Measurements from ENCODE around the gene EYS.

The EYS gene

GRCh38 chr6:64973142-64973541, 733.9 kb downstream of the EYS start:
- Histone ChIP-seq H3K9ac (ENCODE audit: low read depth in 1 of 2, low read length in 2 of 2) (no peak overlapping the region), H3K36me3 (ENCODE audit: control insufficient read depth in 1 of 2, insufficient read depth in 2 of 2, low read length in 2 of 2) (no peaks in the 10 kb centered on the region), H3K4me3 (ENCODE audit: low read depth in 1 of 2, low read length in 2 of 2) (no peak overlapping the region), H3K27ac (ENCODE audit: low read depth, low read length) (no peak overlapping the region), H3K4me1 (ENCODE audit: control insufficient read depth in 1 of 2, insufficient read depth in 2 of 2, low read length in 2 of 2) (no peaks in the 10 kb centered on the region), H3K27me3 (ENCODE audit: control insufficient read depth in 1 of 2, insufficient read depth in 2 of 2, low read length in 2 of 2) (no peaks in the 10 kb centered on the region), H3K9me3 (ENCODE audit: control insufficient read depth in 1 of 2, low read length in 2 of 2) (no peaks in the 10 kb centered on the region)

- no peak overlapping the region for H3K9ac ChIP-seq (ENCODE audit: low read depth in 1 of 2, low read length in 2 of 2)
- no peaks in the 10 kb centered on the region for H3K9me3 ChIP-seq (ENCODE audit: control insufficient read depth in 1 of 2, low read length in 2 of 2)
- H3K4me3 ChIP-seq (ENCODE audit: low read depth in 1 of 2, low read length in 2 of 2): no peak overlapping the region
These were observed 737.9 kb downstream of the EYS start for GRCh38 chr6:64969139-64969538.

GRCh38 chr6:64955435-64955848, 751.6 kb downstream of the EYS start:
- no peak overlapping the region for H3K9ac ChIP-seq (ENCODE audit: low read depth in 1 of 2, low read length in 2 of 2)
- peaks cover 0 to 4% of the 10 kb centered on the region in 2 donors for H3K9me3 ChIP-seq (ENCODE audit: control insufficient read depth in 1 of 2, low read length in 2 of 2)
- H3K4me3 ChIP-seq (ENCODE audit: low read depth in 1 of 2, low read length in 2 of 2): no peak overlapping the region
- no peaks in the 10 kb centered on the region for H3K4me1 ChIP-seq (ENCODE audit: control insufficient read depth in 1 of 2, insufficient read depth in 2 of 2, low read length in 2 of 2)
- H3K27ac ChIP-seq (ENCODE audit: low read depth, low read length): no peak overlapping the region
- H3K36me3 ChIP-seq (ENCODE audit: control insufficient read depth in 1 of 2, insufficient read depth in 2 of 2, low read length in 2 of 2): no peaks in the 10 kb centered on the region
- H3K27me3 ChIP-seq (ENCODE audit: control insufficient read depth in 1 of 2, insufficient read depth in 2 of 2, low read length in 2 of 2): no peaks in the 10 kb centered on the region

More at GRCh38 chr6:64969139-64969538, 737.9 kb downstream of the EYS start:
- no peaks in the 10 kb centered on the region for H3K4me1 ChIP-seq (ENCODE audit: control insufficient read depth in 1 of 2, insufficient read depth in 2 of 2, low read length in 2 of 2)
- no peaks in the 10 kb centered on the region for H3K36me3 ChIP-seq (ENCODE audit: control insufficient read depth in 1 of 2, insufficient read depth in 2 of 2, low read length in 2 of 2)
- no peaks in the 10 kb centered on the region for H3K27me3 ChIP-seq (ENCODE audit: control insufficient read depth in 1 of 2, insufficient read depth in 2 of 2, low read length in 2 of 2)
- H3K27ac ChIP-seq (ENCODE audit: low read depth, low read length): no peak overlapping the region

GRCh38 chr6:64949257-64949656, 757.8 kb downstream of the EYS start:
- Histone ChIP-seq H3K9me3 (ENCODE audit: control insufficient read depth in 1 of 2, low read length in 2 of 2) (no peaks in the 10 kb centered on the region), H3K27ac (ENCODE audit: low read depth, low read length) (no peak overlapping the region), H3K27me3 (ENCODE audit: control insufficient read depth in 1 of 2, insufficient read depth in 2 of 2, low read length in 2 of 2) (no peaks in the 10 kb centered on the region), H3K4me3 (ENCODE audit: low read depth in 1 of 2, low read length in 2 of 2) (no peak overlapping the region), H3K36me3 (ENCODE audit: control insufficient read depth in 1 of 2, insufficient read depth in 2 of 2, low read length in 2 of 2) (no peaks in the 10 kb centered on the region), H3K9ac (ENCODE audit: low read depth in 1 of 2, low read length in 2 of 2) (no peak overlapping the region), H3K4me1 (ENCODE audit: control insufficient read depth in 1 of 2, insufficient read depth in 2 of 2, low read length in 2 of 2) (no peaks in the 10 kb centered on the region)

- Histone ChIP-seq H3K9me3 (ENCODE audit: control insufficient read depth in 1 of 2, low read length in 2 of 2) (no peaks in the 10 kb centered on the region), H3K27ac (ENCODE audit: low read depth, low read length) (no peak overlapping the region), H3K4me3 (ENCODE audit: low read depth in 1 of 2, low read length in 2 of 2) (no peak overlapping the region), H3K27me3 (ENCODE audit: control insufficient read depth in 1 of 2, insufficient read depth in 2 of 2, low read length in 2 of 2) (no peaks in the 10 kb centered on the region), H3K4me1 (ENCODE audit: control insufficient read depth in 1 of 2, insufficient read depth in 2 of 2, low read length in 2 of 2) (no peaks in the 10 kb centered on the region), H3K9ac (ENCODE audit: low read depth in 1 of 2, low read length in 2 of 2) (no peak overlapping the region), H3K36me3 (ENCODE audit: control insufficient read depth in 1 of 2, insufficient read depth in 2 of 2, low read length in 2 of 2) (no peaks in the 10 kb centered on the region)
These were observed 758.8 kb downstream of the EYS start for GRCh38 chr6:64948261-64948660.

- Histone ChIP-seq H3K4me1 (ENCODE audit: control insufficient read depth in 1 of 2, insufficient read depth in 2 of 2, low read length in 2 of 2) (no peaks in the 10 kb centered on the region), H3K4me3 (ENCODE audit: low read depth in 1 of 2, low read length in 2 of 2) (no peak overlapping the region), H3K27ac (ENCODE audit: low read depth, low read length) (no peak overlapping the region), H3K27me3 (ENCODE audit: control insufficient read depth in 1 of 2, insufficient read depth in 2 of 2, low read length in 2 of 2) (no peaks in the 10 kb centered on the region), H3K9ac (ENCODE audit: low read depth in 1 of 2, low read length in 2 of 2) (no peak overlapping the region), H3K9me3 (ENCODE audit: control insufficient read depth in 1 of 2, low read length in 2 of 2) (peaks cover 0 to 11% of the 10 kb centered on the region in 2 donors), H3K36me3 (ENCODE audit: control insufficient read depth in 1 of 2, insufficient read depth in 2 of 2, low read length in 2 of 2) (no peaks in the 10 kb centered on the region)
These were observed 761.6 kb downstream of the EYS start for GRCh38 chr6:64945450-64945849.

GRCh38 chr6:64932486-64932885, 774.5 kb downstream of the EYS start:
- Histone ChIP-seq H3K27me3 (ENCODE audit: control insufficient read depth in 1 of 2, insufficient read depth in 2 of 2, low read length in 2 of 2) (no peaks in the 10 kb centered on the region), H3K9ac (ENCODE audit: low read depth in 1 of 2, low read length in 2 of 2) (no peak overlapping the region), H3K36me3 (ENCODE audit: control insufficient read depth in 1 of 2, insufficient read depth in 2 of 2, low read length in 2 of 2) (no peaks in the 10 kb centered on the region), H3K27ac (ENCODE audit: low read depth, low read length) (no peak overlapping the region), H3K4me1 (ENCODE audit: control insufficient read depth in 1 of 2, insufficient read depth in 2 of 2, low read length in 2 of 2) (no peaks in the 10 kb centered on the region), H3K4me3 (ENCODE audit: low read depth in 1 of 2, low read length in 2 of 2) (no peak overlapping the region), H3K9me3 (ENCODE audit: control insufficient read depth in 1 of 2, low read length in 2 of 2) (no peaks in the 10 kb centered on the region)

GRCh38 chr6:64930681-64931080, 776.3 kb downstream of the EYS start:
- H3K9me3 ChIP-seq (ENCODE audit: control insufficient read depth in 1 of 2, low read length in 2 of 2): peaks cover 0 to under 1% of the 10 kb centered on the region in 2 donors
- no peak overlapping the region for H3K4me3 ChIP-seq (ENCODE audit: low read depth in 1 of 2, low read length in 2 of 2)
- no peak overlapping the region for H3K9ac ChIP-seq (ENCODE audit: low read depth in 1 of 2, low read length in 2 of 2)
- H3K27me3 ChIP-seq (ENCODE audit: control insufficient read depth in 1 of 2, insufficient read depth in 2 of 2, low read length in 2 of 2): no peaks in the 10 kb centered on the region
- H3K36me3 ChIP-seq (ENCODE audit: control insufficient read depth in 1 of 2, insufficient read depth in 2 of 2, low read length in 2 of 2): no peaks in the 10 kb centered on the region
- no peak overlapping the region for H3K27ac ChIP-seq (ENCODE audit: low read depth, low read length)
- H3K4me1 ChIP-seq (ENCODE audit: control insufficient read depth in 1 of 2, insufficient read depth in 2 of 2, low read length in 2 of 2): no peaks in the 10 kb centered on the region

- Histone ChIP-seq H3K27me3 (ENCODE audit: control insufficient read depth in 1 of 2, insufficient read depth in 2 of 2, low read length in 2 of 2) (no peaks in the 10 kb centered on the region), H3K9me3 (ENCODE audit: control insufficient read depth in 1 of 2, low read length in 2 of 2) (peaks cover 0 to 8% of the 10 kb centered on the region in 2 donors), H3K4me1 (ENCODE audit: control insufficient read depth in 1 of 2, insufficient read depth in 2 of 2, low read length in 2 of 2) (no peaks in the 10 kb centered on the region), H3K9ac (ENCODE audit: low read depth in 1 of 2, low read length in 2 of 2) (no peak overlapping the region), H3K36me3 (ENCODE audit: control insufficient read depth in 1 of 2, insufficient read depth in 2 of 2, low read length in 2 of 2) (no peaks in the 10 kb centered on the region), H3K27ac (ENCODE audit: low read depth, low read length) (no peak overlapping the region), H3K4me3 (ENCODE audit: low read depth in 1 of 2, low read length in 2 of 2) (no peak overlapping the region)
These were observed 781.0 kb downstream of the EYS start for GRCh38 chr6:64926051-64926450.

GRCh38 chr6:64920257-64920656, 786.8 kb downstream of the EYS start:
- H3K27me3 ChIP-seq (ENCODE audit: control insufficient read depth in 1 of 2, insufficient read depth in 2 of 2, low read length in 2 of 2): no peaks in the 10 kb centered on the region
- H3K36me3 ChIP-seq (ENCODE audit: control insufficient read depth in 1 of 2, insufficient read depth in 2 of 2, low read length in 2 of 2): no peaks in the 10 kb centered on the region
- no peak overlapping the region for H3K4me3 ChIP-seq (ENCODE audit: low read depth in 1 of 2, low read length in 2 of 2)
- no peaks in the 10 kb centered on the region for H3K4me1 ChIP-seq (ENCODE audit: control insufficient read depth in 1 of 2, insufficient read depth in 2 of 2, low read length in 2 of 2)
- H3K27ac ChIP-seq (ENCODE audit: low read depth, low read length): no peak overlapping the region
- peaks cover 5 to 12% of the 10 kb centered on the region in 2 donors for H3K9me3 ChIP-seq (ENCODE audit: control insufficient read depth in 1 of 2, low read length in 2 of 2)
- H3K9ac ChIP-seq (ENCODE audit: low read depth in 1 of 2, low read length in 2 of 2): no peak overlapping the region

- Histone ChIP-seq H3K36me3 (ENCODE audit: control insufficient read depth in 1 of 2, insufficient read depth in 2 of 2, low read length in 2 of 2) (no peaks in the 10 kb centered on the region), H3K9me3 (ENCODE audit: control insufficient read depth in 1 of 2, low read length in 2 of 2) (peaks cover 3 to 9% of the 10 kb centered on the region in 2 donors), H3K4me3 (ENCODE audit: low read depth in 1 of 2, low read length in 2 of 2) (no peak overlapping the region), H3K4me1 (ENCODE audit: control insufficient read depth in 1 of 2, insufficient read depth in 2 of 2, low read length in 2 of 2) (no peaks in the 10 kb centered on the region), H3K27me3 (ENCODE audit: control insufficient read depth in 1 of 2, insufficient read depth in 2 of 2, low read length in 2 of 2) (no peaks in the 10 kb centered on the region), H3K27ac (ENCODE audit: low read depth, low read length) (no peak overlapping the region), H3K9ac (ENCODE audit: low read depth in 1 of 2, low read length in 2 of 2) (no peak overlapping the region)
These were observed 792.9 kb downstream of the EYS start for GRCh38 chr6:64914124-64914523.
